ENCODE results near the gene DDX56. TPM values are rescaled to one million over a fixed set of nuclear protein-coding genes. Genes with fewer than 3 reads are reported as not detected.

Gene DDX56
- total and polyA plus RNA-seq, 7 donors, result 14.6 to 60.5 (median 38.2) TPM

DNA sequence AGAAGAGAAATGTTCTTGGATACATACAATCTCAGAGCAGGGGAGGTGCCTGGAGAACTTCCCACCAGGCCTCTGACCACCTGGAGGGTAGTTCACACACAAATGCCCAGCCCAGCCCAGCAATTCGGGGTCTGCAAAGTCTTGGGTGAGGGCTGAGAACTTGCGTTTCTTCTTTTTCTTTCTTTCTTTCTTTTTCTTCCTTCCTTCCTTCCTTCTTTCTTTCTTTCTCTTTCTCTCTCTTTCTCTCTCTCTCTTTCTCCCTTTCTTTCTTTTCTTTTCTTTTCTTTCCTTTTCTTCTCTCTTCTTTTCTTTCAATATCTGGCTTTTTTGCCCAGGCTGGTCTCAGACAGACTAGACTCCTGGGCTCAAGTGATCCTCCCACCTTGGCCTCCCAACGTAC, 54.9 kb downstream of the DDX56 start:
- TF ChIP-seq POLR2A (IDR thresholded peaks at IDR 0.05), result no peak
- TF ChIP-seq EP300 (IDR thresholded peaks at IDR 0.05), result no peak
- TF ChIP-seq POLR2AphosphoS5 (IDR thresholded peaks at IDR 0.05), result no peak
- TF ChIP-seq, protein P1, sequence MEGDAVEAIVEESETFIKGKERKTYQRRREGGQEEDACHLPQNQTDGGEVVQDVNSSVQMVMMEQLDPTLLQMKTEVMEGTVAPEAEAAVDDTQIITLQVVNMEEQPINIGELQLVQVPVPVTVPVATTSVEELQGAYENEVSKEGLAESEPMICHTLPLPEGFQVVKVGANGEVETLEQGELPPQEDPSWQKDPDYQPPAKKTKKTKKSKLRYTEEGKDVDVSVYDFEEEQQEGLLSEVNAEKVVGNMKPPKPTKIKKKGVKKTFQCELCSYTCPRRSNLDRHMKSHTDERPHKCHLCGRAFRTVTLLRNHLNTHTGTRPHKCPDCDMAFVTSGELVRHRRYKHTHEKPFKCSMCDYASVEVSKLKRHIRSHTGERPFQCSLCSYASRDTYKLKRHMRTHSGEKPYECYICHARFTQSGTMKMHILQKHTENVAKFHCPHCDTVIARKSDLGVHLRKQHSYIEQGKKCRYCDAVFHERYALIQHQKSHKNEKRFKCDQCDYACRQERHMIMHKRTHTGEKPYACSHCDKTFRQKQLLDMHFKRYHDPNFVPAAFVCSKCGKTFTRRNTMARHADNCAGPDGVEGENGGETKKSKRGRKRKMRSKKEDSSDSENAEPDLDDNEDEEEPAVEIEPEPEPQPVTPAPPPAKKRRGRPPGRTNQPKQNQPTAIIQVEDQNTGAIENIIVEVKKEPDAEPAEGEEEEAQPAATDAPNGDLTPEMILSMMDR (IDR thresholded peaks at IDR 0.05), result no peak

DNA sequence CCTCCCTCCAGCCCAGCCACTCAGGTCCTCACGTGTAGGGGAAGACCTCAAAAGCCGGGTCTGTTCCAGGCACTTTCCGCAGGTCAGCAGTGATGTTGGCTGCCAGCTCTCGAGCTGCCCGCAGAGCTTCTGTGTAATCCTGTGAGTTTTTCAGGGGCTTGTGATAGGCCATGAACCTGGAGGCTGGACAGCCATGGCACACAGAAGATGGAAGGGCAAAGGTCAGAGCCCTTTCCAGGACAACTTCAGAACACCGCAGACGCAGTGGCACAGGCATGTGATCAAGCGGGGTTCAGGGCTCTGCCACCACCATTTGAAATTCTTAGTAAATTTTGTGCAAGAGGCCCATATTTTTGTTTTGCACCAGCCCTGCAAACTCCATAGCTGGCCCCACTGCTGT, 56.5 kb downstream of the DDX56 start:
- H3K27me3 ChIP-seq, result no peaks in the 10 kb centered on the region
- H3K9me3 ChIP-seq, result no peaks in the 10 kb centered on the region
- no peak for DNase-seq
- no peak for TF ChIP-seq EP300 (IDR thresholded peaks at IDR 0.05)
- TF ChIP-seq POLR2AphosphoS5 (IDR thresholded peaks at IDR 0.05), result no peak
- TF ChIP-seq POLR2A (IDR thresholded peaks at IDR 0.05), result no peak
- TF ChIP-seq, protein P1 (IDR thresholded peaks at IDR 0.05), result no peak
- no peak overlapping the region for H3K27ac ChIP-seq
- peaks cover 0 to 6% (median 0%) of the 10 kb centered on the region in 4 donors for H3K36me3 ChIP-seq
- no peaks in the 10 kb centered on the region for H3K4me1 ChIP-seq
- intact Hi-C loops (cut with DNase I), result no loop called here
- H3K4me3 ChIP-seq, result no peak overlapping the region
- WGBS, 2 donors, result 88 to 94% methylated on average over 8 of the region's 8 CpGs

More for the DNA sequence above, 54.9 kb downstream of the DDX56 start:
- no peaks in the 10 kb centered on the region for H3K4me1 ChIP-seq
- H3K27me3 ChIP-seq, result no peaks in the 10 kb centered on the region
- H3K27ac ChIP-seq, result no peak overlapping the region
- no peaks in the 10 kb centered on the region for H3K9me3 ChIP-seq
- no peaks in the 10 kb centered on the region for H3K36me3 ChIP-seq
- H3K4me3 ChIP-seq, result no peak overlapping the region
- no peak for DNase-seq
- WGBS, 2 donors, result 81 to 82% methylated on average over 3 of the region's 3 CpGs
- intact Hi-C loops (cut with DNase I), result no loop called here

Other genes with a start within 250 kb of the DDX56 start
- gene CAMK2B, start 248.3 kb downstream of the DDX56 start, total RNA-seq, result 1 to 10 TPM in 3 of 4 donors, under 1 TPM in 1; 0.83 to 3.2 (median 1.9) TPM
- gene CAMK2B, start 248.3 kb downstream of the DDX56 start, polyA plus RNA-seq, result 1 to 10 TPM in 1 of 3 donors, under 1 TPM in 1, not detected in 1; 0.23 to 1.2 TPM
- 10 to 100 TPM; 23.5 to 50.5 (median 47.1) TPM for gene NUDCD3, start 83.2 kb downstream of the DDX56 start, total RNA-seq
- 10 to 100 TPM; 14.3 to 37.2 (median 15.6) TPM for gene NUDCD3, start 83.2 kb downstream of the DDX56 start, polyA plus RNA-seq
- gene NPC1L1, start 32.6 kb downstream of the DDX56 start, total RNA-seq, result under 1 TPM; 0.33 to 0.83 (median 0.45) TPM
- gene NPC1L1, start 32.6 kb downstream of the DDX56 start, polyA plus RNA-seq, result under 1 TPM in 1 of 3 donors, not detected in 2; 0.09 TPM
- 100 to 1,000 TPM; 114 to 209 (median 154) TPM for gene TMED4, start 8.3 kb upstream of the DDX56 start, total RNA-seq
- 10 to 100 TPM; 18.6 to 49.8 (median 20.8) TPM for gene TMED4, start 8.3 kb upstream of the DDX56 start, polyA plus RNA-seq
- 100 to 1,000 TPM in 2 of 4 donors, 10 to 100 TPM in 2; 65.5 to 102 (median 98.3) TPM for gene OGDH, start 32.7 kb upstream of the DDX56 start, total RNA-seq
- gene OGDH, start 32.7 kb upstream of the DDX56 start, polyA plus RNA-seq, result 10 to 100 TPM; 39.0 to 74.4 (median 68.0) TPM
- gene ZMIZ2, start 174.9 kb upstream of the DDX56 start, total RNA-seq, result 10 to 100 TPM; 11.1 to 44.6 (median 12.5) TPM
- gene ZMIZ2, start 174.9 kb upstream of the DDX56 start, polyA plus RNA-seq, result 10 to 100 TPM in 1 of 3 donors, 1 to 10 TPM in 2; 8.4 to 64.7 (median 8.6) TPM
- 1,000 to 10,000 TPM; 1,033 to 1,396 (median 1,180) TPM for gene PPIA, start 222.8 kb upstream of the DDX56 start, total RNA-seq
- 1,000 to 10,000 TPM; 3,100 to 3,915 (median 3,764) TPM for gene PPIA, start 222.8 kb upstream of the DDX56 start, polyA plus RNA-seq

Data from sigmoid colon (tissue), 7 donors.